HEK293T (cell line): Measurements from ENCODE around the gene HSPE1.

ENCODE experiments used
- ARNT ChIP-seq: fragments of 450-650 bp; IDR thresholded peaks from 2 replicates; pipeline ENCODE4 v1.6.1; 2017; ENCODE audit warnings: mild to moderate bottlenecking
- BHLHE40 ChIP-seq: fragments of 450-650 bp; IDR thresholded peaks from 2 replicates; pipeline ENCODE4 v1.6.1; 2016; ENCODE audit warnings: mild to moderate bottlenecking, moderate library complexity, borderline replicate concordance
- CTBP1 ChIP-seq: fragments of 450-650 bp; IDR thresholded peaks from 2 replicates; pipeline ENCODE4 v1.6.1; 2016; ENCODE audit warnings: borderline replicate concordance
- ELF4 ChIP-seq: fragments of 450-650 bp; IDR thresholded peaks from 2 replicates; pipeline ENCODE4 v1.6.1; 2017; ENCODE audit warnings: antibody characterized with exemption
- FOXA1 ChIP-seq: fragments of 450-650 bp; IDR thresholded peaks from 2 replicates; pipeline ENCODE4 v1.6.1; 2016; ENCODE audit warnings: mild to moderate bottlenecking
- FOXK2 ChIP-seq: fragments of 450-650 bp; IDR thresholded peaks from 2 replicates; pipeline ENCODE4 v1.6.1; 2016; ENCODE audit warnings: mild to moderate bottlenecking
- FOXM1 ChIP-seq: fragments of 450-650 bp; IDR thresholded peaks from 2 replicates; pipeline ENCODE4 v1.6.1; 2017; ENCODE audit warnings: mild to moderate bottlenecking, borderline replicate concordance
- HDGF ChIP-seq: fragments of 450-650 bp; IDR thresholded peaks from 2 replicates; pipeline ENCODE4 v1.6.1; 2017; ENCODE audit warnings: antibody characterized with exemption, borderline replicate concordance
- LEF1 ChIP-seq: fragments of 450-650 bp; IDR thresholded peaks from 2 replicates; pipeline ENCODE4 v1.6.1; 2017; ENCODE audit warnings: mild to moderate bottlenecking, borderline replicate concordance
- PKNOX1 ChIP-seq: fragments of 450-650 bp; IDR thresholded peaks from 2 replicates; pipeline ENCODE4 v1.6.1; 2016
- SP1 ChIP-seq: fragments of 450-650 bp; IDR thresholded peaks from 2 replicates; pipeline ENCODE4 v1.6.1; 2017
- SUZ12 ChIP-seq: fragments of 450-650 bp; IDR thresholded peaks from 2 replicates; pipeline ENCODE4 v1.6.1; 2016; ENCODE audit warnings: mild to moderate bottlenecking
- TARDBP ChIP-seq: fragments of 450-650 bp; IDR thresholded peaks from 2 replicates; pipeline ENCODE4 v1.6.1; 2016
- ZNF384 ChIP-seq: fragments of 450-650 bp; IDR thresholded peaks from 2 replicates; pipeline ENCODE4 v1.6.1; 2016

GRCh38 chr2:197486175-197486574 is 14.0 kb upstream of the HSPE1 start:
- no peak for TF ChIP-seq FOXK2
- TF ChIP-seq TARDBP = no peak
- TF ChIP-seq SUZ12 = no peak
- no peak for TF ChIP-seq SP1
- TF ChIP-seq PKNOX1 = no peak
- TF ChIP-seq ELF4 = no peak
- no peak for TF ChIP-seq FOXA1
- TF ChIP-seq FOXM1 = no peak
- TF ChIP-seq CTBP1 = no peak
- TF ChIP-seq ZNF384 = no peak
- no peak for TF ChIP-seq LEF1
- no peak for TF ChIP-seq ARNT
- no peak for TF ChIP-seq BHLHE40
- TF ChIP-seq HDGF = no peak
